HG03025 (cell line): ENCODE data around the gene RRAGC.

Source experiments
- ATAC-seq: cut with Tn5 transposase; IDR thresholded peaks from one replicate; pipeline ENCODE4 v1.9.1; 2021; ENCODE audit warnings: mild to moderate bottlenecking, moderate library complexity; ENCODE audit not compliant: unreplicated experiment, low FRiP score

The RRAGC gene, protein sequence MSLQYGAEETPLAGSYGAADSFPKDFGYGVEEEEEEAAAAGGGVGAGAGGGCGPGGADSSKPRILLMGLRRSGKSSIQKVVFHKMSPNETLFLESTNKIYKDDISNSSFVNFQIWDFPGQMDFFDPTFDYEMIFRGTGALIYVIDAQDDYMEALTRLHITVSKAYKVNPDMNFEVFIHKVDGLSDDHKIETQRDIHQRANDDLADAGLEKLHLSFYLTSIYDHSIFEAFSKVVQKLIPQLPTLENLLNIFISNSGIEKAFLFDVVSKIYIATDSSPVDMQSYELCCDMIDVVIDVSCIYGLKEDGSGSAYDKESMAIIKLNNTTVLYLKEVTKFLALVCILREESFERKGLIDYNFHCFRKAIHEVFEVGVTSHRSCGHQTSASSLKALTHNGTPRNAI

DNA sequence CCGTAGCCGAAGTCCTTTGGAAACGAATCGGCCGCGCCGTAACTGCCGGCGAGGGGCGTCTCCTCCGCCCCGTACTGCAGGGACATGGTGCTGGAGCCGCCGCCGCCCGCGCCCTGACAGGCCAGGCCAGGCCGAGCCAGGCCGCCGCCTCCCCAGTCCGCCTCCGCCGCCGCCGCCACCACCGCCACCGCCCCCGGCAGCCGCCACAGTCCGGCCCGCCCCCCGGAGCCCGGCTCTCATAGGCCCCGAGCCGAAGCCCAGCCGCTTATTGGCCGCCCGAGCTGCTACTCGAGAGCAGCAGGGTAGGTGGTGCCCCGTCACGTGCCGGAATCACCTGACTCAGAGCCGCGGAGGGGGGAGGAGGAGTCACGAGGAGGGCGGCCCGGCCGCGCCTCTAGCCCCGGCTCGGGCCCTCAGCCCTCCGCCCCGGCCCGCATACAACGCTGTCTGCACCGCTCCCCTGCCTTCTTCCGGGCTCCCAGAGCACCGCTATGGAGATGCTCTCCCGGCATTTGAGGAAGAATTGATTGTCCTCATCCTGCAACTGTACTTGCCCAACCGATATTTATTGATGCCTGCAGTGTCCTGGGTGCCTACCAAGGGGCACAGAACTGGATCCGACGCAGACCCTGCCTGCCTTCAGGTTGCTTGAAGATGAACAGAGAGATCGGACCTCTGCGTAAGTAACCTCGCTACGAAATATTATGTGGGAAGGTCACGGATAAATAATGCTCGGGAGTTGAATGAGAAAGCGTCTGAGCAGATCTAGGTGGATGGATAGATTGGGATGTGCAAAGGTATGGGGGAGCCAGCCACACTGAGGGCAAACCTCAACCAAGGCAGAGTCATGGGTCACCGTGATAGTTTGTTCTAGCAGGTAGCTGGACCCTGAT is at the start of gene RRAGC:
Gene RRAGC, minus strand, starts transcription at position 212 of the 893 bp plus-strand sequence. Its CDS starts 126 bp downstream, at position 86.
- peak; percentile 93 for ATAC-seq

DNA sequence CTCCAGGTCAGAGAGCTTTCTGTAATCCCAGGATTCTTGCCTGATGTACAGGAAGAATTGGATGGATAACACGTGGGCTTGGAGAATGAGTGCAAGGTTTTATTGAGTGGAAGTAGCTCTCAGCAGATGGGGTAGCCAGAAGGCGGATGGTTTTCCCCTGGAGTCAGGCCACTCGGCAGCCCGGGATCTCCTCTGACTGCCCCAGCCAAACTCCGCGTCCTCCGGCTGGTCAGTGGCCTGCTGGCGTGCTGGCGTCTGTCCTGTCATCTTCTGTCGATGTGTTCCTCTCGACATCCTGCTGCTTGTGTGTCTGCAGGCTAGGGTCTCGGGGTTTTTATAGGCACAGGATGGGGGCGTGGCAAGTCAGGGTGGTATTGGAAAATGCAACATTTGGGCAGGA is 49.2 kb upstream of the RRAGC start:
- no peak for ATAC-seq

DNA sequence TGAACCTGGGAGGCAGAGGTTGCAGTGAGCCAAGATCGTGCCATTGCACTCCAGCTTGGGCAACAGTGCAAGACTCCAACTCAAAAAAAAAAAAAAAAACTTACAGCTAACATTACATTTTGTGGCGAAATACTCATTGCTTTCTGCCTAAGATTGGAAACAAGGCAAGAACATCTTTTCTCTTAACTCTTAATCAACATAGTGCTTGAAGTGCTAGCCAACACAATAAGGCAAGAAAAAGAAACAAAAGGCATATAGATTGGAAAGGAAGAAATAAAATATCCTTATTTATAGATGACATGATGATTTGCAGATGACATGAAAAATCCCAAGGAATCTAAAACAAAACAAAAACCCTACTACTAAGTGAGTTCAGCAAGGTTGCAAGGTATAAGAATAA is 46.4 kb upstream of the RRAGC start:
- ATAC-seq: no peak

DNA sequence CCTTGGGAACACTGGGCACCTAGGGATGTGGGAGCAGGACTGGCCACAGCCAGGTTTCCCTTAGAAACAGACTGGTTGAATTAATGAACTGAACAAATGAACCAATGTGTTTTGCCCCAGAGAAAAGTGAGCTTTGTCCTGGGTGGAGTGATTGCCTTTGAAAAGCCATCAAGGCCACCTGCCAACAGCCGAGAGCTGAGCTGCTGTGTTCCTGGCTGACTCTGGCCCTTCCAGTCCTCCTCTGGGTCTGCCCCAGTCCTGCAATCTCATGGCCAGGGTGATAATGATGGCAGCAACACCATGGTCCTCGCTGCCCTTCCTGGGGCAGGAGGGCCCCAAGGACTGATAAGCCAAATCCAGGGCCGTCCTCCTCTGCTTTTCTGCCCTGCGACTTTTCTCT is 40.0 kb upstream of the RRAGC start:
- ATAC-seq: no peak

DNA sequence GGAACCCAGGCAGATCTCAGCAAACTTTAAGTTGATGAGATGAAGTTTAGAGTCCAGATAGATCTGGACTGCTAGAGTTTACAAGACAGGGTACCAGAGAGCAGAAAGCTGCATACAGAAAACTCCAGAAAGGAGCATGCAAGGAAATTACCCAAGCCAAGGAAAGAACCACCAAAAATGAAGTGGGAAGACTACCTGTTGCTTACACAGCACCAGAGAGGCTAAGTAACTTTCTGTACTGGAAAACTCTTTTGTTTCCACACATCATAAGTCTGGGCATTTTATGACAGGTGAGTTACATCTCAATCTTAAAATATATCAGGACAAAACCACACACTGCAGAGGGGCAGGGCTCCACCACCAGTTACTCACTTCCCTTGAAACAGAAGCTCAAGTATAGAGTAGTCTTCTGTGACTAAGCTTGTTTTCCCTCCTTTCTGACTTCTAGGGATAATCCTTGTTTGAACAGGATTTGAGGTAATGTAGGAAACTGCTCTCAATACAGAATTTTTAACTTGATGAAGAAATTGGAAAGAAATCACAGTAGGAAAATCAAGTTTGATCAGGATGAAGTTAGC is 39.2 kb upstream of the RRAGC start:
- ATAC-seq: no peak

DNA sequence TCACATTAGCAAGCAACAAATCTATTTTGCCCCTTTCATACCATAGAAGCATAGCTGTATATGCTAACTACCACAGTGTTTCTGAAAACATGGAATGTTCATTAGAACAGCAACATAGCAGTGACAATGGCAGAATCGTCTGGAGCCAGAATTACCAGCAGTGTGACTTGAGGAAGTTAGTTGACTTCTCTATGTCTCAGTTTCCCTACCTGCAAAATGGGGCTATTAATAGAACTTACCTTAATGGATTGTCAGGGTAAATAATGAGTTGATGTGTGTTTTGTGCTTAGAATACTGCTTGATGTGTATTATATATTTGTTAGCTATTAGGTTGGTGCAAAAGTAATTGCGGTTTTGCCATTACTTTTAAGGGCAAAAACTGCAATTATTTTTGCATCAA is 36.6 kb upstream of the RRAGC start:
- ATAC-seq: no peak

DNA sequence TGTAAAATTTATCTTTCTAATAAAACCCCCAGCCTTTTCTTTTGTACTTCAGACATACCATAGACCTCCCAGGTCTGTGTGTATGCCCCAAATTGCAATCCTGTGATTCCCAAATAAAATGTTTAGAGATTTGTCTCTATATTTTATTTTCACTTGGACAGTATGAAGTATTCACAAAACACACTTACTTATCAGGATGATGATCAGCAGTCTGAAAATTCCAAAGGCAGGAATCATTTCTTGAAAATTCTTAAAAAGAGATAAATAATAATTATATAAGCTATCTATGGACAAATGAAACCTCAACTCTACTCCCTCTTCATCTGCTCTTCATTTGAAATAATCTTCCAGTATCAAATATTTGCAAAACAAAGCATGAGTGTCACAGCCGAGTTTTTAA is 33.4 kb upstream of the RRAGC start:
- ATAC-seq: no peak

DNA sequence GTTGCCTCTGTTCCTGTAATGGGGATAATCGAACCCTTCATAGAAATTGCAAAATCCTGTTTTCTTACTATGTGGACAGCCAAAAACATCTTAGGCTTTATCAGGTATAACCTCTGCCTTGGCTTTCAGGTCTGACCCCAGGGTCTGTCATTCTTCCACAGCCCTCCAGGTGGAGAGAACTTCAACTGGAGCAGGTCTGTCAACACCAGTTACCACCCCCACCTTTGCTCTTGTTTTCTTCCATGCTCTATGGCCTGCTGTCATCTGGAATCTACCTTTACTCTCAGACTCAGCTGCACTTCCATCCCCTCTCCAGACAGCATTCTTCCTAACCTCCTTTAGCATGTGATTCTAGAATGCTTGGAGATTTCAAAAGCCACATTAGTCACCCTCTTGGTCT is 32.2 kb upstream of the RRAGC start:
- ATAC-seq: no peak

DNA sequence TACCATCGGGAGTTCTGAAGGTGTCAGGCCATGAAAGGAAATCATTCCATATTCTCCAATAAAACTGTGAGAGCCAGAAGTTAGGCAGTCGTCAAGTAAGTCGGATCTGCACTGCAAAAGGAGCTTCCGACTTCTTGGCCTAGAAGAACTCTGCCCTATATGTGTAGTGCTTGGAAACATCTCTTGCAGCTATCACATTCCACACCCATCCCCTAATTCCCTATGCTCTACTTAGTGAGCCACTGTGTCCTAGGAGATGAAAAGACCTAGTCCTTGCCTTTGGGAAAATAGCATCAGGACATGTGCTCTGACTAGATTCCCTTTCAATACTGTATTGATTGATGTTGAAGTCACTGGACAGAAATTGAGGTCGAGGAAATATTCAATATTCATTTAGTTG is 30.0 kb upstream of the RRAGC start:
- ATAC-seq: no peak

DNA sequence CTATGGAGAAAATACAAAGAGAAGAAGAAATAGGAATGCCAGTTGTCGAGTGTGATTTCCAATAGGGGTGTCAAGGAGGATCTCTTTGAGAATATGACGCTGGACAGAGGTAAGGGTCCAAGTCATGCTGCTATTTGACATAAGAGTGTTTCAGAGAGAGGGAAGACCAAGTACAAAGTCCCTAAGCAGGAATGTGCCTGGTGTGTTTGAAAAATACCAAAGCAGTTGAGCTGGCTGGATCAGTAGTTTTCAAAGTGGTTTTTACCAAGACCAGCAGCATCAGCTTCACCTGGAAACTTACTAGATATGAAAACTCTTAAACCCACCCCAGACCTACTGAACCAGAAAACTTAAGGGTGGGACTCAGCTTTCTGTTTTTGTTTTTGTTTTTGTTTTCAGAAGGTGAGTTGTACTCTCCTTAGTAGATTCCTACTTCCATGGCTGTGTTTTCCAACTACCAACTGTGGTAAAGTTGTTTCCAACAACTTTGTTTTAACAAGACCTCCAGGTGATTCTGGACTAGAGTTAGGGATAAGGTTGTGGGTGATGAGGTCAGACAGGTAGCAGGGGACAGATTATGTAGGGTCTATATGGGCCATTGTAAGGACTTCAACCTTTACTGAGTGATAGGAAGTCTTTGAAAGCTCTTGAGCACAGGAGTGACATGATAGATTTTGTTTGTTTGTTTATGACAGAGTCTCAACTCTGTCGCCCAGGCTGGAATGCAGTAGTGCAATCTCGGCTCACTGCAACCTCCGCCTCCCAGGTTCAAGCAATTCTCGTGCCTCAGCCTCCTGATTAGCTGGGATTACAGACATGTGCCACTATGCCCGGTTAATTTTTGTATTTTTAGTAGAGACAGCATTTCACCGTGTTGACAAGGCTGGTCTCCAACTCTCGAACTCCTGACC is 29.1 kb upstream of the RRAGC start:
- ATAC-seq: no peak

DNA sequence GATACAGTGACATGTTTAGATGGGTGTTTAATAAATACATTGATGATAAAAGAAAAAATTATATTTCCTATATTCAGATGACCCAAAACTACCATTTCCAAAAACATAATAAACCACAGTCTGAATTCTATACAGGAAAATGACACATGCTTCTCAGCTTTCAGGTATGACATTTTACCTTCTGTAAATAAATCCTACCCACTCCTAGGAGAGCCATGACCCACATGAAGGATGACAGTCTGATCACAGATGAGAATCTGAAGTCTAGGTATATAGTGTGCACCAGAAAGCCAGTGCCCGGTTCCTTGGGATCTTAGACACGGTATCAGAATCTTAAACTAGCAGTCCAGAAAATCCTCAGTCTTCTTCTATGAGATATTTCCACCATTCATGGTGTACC is 25.5 kb upstream of the RRAGC start:
- ATAC-seq: no peak

DNA sequence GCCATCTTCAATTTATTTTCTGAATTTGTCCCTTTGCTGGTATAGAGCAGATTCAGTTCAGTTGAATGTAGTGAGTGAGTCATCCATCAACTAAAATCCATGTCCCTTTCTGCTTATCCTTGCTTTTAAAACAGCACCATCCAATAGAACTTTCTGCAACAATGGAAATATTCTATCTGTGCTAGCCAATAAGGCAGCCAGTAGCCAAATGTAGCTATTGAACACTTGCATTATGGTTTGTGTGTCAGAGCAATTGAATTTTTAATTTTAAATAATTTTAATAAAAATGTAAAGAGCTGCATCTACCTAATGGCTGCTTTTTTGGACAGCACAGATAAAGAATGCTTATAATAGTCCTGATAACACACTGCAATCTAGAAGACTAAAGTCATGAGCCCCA is 21.9 kb upstream of the RRAGC start, which contains the start of gene GJA9:
Gene GJA9, minus strand, starts transcription at position 101 of the 400 bp plus-strand sequence. CDS start 5,489 bp downstream, outside the sequence.
- no peak for ATAC-seq

DNA sequence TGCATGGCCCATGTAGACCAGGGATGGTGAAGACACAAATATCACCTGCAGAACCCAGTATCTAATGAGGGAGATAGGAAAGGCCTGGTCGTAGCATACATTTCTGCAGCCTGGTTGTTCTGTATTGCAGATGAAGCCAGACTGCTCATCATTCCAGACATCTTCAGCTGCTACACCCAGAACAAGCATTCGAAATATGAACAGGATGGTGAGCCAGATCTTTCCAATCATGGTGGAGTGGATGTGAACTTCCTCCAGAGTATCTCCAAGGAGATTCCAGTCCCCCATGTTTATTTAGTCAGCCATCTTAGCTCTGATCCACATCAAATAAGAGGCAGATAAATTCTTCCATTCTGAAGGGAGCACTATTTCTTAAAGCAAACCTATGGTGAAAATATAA is 16.2 kb upstream of the RRAGC start:
- no peak for ATAC-seq

DNA sequence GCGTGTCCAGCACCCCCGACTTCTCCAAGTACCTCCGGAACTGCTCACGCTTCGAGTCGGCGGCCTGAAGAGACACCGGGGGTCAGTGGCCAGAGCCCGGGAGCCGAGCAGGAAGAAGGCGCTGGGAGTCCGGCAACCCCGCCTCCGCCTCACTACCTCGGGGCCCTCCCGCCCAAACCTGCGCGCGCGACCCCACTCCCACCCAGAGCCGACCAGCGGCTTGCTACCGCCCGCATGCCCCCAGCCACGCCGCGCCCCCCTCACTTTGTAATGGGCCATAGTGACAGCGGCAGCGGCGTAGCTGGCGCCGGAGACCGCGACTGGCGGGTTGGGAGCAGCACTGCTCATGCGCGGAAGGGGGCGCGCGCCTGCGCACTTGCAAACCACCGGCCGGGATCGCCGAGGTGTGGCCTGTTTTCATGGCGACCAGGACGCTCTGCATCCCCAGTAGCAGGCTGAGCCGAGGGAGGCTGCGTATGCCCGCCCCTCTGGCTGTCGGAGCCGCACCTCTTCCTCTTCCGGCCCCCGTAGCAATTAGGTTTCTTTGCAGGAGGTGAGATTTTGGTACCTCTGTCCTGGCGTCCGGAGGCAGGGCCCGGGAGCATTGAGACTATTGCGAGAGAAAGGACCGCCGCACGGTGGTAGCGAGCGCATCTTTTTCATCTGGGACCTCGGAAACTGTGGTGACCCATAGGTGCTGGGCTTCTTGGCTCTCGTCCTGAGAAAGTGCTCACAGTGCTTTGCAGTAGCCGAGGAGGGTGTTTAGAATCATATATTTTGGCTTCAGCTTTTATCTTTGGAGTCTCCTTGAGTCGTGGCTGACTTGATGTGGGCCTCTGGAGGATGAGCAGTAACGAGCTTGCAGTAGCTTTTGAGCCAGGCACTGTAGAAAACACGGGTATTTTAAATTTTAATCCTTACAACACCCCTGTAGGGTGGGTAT is 13.7 kb upstream of the RRAGC start, which contains the start of gene MYCBP:
Gene MYCBP, minus strand, starts transcription at position 322 of the 943 bp plus-strand sequence. Its CDS starts 43 bp downstream, at position 279.
- peak; percentile 92 for ATAC-seq

DNA sequence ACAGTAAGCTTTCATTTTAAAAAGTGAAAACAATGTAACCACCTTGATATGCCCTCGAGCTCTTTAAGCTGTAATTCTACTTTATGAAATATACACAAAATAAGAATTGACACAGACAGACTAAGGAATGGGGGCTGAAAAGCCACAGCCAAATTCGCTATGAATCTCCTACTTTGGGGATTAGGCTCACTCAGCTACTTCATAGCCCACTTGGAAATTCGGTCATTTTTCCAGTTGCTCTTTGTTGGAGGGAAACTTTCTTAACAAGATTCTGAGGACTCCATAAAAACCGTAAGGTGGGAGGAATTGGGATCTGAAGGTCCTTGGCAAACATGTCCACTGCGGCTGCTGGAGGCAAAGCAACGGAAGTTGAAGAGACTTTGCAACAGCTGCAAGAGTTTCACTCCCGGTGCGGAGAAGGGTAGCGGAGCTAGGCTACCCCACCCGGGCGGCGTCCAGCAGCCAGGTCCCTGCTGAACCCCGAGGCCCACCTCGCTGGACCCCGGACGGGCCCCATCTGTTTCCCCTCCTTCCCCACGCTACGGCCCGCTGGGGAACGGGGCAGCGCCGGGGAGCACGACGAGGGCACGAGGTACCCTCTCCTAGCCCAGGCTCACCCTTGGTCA is 12.9 kb upstream of the RRAGC start:
- peak; percentile 27 for ATAC-seq

DNA sequence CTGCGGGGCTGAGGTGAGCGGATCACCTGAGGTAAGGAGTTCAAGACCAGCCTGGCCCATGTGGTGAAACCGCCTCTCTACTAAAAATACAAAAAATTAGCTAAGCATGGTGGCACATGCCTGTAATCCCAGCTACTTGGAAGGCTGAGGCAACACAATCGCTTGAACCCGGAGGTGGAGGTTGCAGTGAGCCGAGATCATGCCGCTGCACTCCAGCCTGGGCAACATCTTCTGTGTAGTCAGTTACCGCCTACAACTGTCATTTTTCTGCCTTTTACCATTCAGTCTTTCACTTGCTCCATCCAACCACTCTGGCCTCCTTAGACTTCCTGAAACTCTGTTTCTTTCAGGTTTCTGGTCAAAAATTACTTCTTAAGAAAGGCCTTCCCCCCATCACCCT is 11.4 kb upstream of the RRAGC start:
- no peak for ATAC-seq

DNA sequence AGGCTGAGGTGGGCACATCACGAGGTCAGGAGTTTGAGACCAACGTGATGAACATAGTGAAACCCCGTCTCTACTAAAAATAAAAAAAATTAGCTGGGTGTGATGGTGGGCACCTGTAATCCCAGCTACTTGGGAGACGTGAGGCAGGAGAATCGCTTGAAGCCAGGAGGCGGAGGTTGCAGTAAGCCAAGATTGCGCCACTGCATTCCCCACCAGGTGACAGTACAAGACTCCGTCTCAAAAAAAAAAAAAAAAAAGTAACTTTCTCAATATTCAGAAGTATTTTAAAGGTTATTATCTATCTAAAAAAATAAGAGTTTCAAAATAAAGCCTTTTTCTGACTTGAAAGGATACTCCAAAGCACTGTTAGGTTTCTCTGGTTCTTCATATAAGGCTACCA is 7.6 kb upstream of the RRAGC start:
- ATAC-seq: no peak

DNA sequence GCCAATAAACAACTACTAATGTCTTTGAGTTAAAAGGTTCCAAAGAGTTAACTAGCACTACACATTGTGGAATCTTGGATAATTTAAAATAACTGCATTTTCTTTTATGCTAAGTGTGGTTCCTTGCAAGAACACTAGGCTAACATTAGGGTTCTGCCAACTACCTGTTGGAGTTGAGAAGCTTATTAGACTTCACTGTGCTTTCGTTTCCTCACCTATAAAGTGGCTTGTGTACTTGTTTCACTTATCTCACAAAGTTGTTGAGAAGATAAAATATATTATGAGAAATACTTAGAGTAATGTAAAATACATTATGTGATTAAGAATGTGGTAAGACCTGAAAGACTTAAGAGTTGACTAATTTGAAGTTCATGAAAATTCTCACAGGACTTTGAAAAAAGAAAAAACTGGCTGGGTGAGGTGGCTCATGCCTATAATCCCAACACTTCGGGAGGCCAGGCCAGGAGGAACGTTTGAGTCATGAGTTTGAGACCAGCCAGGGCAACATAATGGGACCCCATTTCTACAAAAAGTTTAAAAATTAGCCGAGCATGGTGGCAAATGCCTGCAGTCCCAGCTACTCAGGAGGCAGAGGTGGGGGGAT is 5.6 kb upstream of the RRAGC start:
- no peak for ATAC-seq
